HG02759 (cell line): ENCODE measurements around the gene TCHP.
"Not testable (repeated sequence)": the region's sequence is repeated elsewhere in the genome, so short reads cannot be mapped to it uniquely, and the experiment has no call there.

ENCODE experiments used
- ATAC-seq: cut with Tn5 transposase; IDR thresholded peaks from one replicate; pipeline ENCODE4 v1.9.1; 2021; ENCODE audit warnings: mild to moderate bottlenecking, moderate library complexity; ENCODE audit not compliant: unreplicated experiment

Gene TCHP

DNA sequence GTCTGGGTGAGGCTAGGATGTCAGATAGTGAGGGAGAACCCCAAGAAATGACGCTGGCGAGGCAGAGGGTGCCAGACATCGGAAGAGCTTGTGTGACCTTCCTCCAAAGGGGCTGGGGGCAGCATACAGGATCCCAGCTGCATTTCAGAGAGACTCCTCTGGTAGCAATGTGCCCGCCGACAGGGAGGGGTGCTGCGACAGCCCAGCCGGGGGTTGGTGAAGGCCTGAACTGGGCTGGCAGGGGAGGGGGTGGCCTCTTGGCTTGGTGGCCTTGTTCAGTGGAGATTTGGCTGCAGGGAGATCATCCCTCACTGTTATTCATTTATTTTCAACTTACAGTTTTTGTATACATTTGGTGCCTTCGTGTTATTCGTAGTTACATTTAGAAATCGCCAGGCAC lies 5.2 kb downstream of the TCHP start:
- ATAC-seq, result no peak

- ATAC-seq, result no peak
Observed at GRCh38 chr12:109910254-109910968, 10.3 kb downstream of the TCHP start.

GRCh38 chr12:109910969-109911348 lies 10.9 kb downstream of the TCHP start:
- no peak for ATAC-seq

DNA sequence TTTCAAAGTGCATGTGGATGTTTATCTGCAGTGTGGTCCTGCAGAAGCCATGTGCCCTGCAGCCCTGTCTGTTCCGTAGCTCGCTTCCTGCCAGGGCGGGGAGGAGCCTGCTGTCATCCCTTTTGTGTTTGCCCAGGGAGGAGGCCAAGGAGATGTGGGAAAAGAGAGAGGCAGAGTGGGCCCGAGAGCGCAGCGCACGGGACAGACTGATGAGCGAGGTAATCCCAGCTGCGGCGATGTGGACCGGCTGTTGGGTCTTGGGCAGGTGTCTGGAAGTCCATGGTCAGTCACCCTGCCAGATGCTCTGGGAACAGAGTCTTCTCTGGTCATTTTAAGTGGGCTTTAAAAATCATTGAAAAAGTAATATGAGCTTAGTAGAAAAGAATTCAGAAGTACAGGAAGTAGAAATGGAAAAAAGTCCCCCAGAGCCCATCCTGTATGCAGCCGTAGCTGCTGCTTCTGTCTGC lies 12.8 kb downstream of the TCHP start:
- ATAC-seq, result no peak

DNA sequence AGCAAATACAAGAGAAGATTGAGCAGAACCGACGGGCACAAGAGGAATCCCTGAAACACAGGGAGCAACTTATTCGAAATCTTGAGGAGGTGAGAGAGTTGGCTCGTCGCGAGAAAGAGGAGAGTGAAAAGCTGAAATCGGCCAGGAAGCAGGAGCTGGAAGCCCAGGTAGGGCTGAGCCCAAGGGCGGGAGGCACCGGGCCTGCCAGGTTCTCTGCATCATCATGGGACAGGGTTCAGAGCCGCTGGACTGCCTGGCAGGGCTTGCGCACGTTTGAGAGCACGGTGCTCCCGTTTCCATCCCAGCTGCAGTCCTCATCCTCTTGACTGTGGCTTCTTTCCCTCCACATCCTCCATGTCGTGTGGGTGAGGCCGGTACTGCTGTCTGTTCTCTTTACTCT lies 14.4 kb downstream of the TCHP start:
- no peak for ATAC-seq

DNA sequence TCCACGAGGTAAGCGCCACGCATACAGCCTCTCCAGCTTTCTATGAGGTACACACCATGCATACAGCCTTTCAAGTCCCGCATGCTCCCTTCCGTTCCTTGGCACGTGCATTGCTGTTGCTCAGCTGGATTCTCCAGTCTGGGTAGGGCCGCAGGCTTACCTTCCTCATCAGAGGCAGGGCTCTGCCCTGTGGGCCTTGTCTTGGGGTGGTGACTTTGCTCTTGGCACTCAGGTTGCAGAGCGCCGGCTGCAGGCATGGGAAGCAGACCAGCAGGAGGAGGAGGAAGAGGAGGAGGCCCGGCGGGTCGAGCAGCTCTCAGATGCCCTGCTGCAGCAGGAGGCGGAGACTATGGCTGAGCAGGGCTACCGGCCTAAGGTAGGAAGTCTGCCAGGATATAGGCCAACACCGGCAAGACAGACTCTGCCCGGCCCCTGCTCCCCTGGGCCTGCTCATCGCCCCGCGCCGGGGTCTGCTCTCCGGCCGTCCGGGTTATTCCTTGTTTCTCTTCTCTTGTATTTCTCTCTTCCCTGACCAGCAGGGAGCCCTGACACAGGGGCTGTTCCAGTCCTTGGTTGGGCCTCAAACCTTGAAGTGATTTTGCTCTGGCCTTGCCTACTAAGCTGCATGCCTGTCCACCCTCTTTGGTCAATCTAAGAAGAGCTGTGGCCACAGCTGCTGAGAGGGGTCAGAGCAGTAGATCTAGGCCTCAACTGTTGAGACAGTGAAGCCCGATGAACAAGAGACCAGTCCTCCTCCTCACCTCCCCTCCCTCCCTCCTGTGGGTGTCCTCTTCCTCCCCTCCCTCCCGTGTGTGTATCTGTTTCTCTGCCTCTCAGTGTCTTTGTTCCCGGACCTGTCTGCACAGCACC lies 15.3 kb downstream of the TCHP start:
- ATAC-seq, result no peak

DNA sequence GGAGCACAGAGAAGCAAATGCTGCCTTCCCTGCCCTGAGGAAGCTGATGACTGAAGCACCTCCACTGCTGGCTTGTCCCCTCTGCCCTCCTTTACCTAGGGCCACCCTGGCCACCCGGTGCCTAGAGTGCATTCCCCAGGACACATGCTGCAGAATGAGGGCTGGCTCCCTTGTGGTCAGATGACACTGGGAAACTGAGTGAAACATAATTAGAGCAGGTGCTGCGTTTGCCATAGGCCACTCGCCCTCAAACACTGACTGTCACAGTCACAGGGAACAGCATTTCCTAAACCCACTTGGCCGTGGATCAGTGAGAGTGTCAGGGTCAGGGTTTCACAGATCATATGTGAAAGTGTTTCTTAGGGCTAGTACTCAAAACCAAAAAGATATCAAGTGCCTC lies 16.0 kb downstream of the TCHP start:
- ATAC-seq, result no peak

DNA sequence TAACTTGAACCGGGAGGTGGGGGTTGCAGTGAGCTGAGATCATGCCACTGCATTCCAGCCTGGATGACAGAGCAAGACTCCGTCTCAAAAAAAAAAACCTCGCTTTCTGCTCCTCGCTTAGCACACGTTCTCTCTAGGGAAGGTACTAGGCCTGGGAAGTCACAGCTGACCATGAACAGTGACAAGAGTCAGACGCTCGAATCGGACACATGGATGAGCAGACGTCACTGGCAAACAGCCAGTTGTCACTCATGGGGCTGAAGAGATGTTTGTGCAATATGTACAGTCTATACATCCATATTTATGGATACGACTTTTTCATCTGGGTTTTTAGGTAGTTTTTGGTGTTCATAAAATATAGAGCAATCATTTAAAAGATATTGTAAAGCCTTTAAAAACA lies 19.4 kb downstream of the TCHP start:
- ATAC-seq, result no peak

DNA sequence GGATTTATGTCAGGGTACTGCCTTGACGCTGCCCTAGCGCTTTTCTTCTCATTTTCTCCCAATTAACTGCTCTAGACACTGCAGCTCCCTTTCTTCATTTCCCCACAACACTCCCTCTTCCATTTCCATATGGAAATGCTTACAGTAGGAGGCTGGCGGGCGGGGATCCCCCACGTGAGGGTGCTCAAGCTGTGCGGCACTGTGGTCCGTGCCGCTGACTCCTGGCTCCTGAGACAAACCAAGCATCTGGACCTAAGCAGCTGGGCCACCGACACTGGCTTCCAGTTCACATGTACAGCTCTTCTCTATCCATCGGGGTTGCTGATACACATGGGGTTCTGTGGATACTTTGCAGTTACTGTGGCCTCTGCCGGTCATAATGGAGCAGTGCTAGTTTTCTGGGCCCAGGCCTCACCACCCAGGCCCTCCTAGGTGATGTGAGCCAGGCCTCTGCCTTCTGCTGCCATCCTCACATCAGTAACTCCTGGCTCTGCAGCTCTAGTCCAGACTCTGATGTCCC lies 20.2 kb downstream of the TCHP start:
- ATAC-seq, result no peak

GRCh38 chr12:109921982-109922381 lies 21.9 kb downstream of the TCHP start:
- ATAC-seq, result no peak

GRCh38 chr12:109923038-109923437 lies 23.0 kb downstream of the TCHP start:
- ATAC-seq, result no peak

- ATAC-seq, result no peak
Observed at GRCh38 chr12:109923481-109924245, 23.6 kb downstream of the TCHP start.

DNA sequence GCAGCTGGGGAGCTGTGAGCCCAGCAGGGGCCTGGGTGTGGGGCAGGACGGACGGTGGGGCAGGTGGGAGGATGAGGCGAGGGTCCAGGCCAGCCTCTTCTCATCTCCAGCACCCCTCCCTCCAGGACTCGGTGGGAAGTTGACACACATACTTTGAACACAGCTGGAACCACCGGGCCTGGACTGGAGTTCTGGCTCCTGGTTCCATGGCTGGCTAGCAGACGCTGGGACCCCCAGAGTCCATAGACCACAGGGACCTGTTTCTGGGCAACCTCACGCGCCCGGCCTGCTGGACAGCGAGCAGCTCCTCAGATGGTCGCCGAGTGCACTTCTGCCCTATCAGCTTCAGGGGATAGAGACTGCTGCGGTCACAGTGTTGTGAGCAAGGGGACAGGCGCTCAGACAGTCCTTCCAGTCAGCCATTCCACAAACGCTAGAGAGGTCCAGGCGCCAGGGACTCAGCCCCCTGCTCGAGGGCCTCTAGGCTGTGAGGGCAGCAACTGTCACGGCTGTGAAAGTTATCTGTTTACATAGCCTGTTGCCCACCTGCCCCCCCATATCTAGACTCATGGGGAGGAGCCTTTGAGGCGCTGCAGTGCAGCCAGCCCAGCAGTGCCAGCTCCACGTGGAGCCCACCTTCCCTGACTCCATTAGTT lies 25.2 kb downstream of the TCHP start:
- no peak for ATAC-seq

- ATAC-seq, result no peak
Observed at GRCh38 chr12:109926016-109926415, 25.9 kb downstream of the TCHP start.

GRCh38 chr12:109926488-109927210 lies 26.6 kb downstream of the TCHP start:
- no peak for ATAC-seq

DNA sequence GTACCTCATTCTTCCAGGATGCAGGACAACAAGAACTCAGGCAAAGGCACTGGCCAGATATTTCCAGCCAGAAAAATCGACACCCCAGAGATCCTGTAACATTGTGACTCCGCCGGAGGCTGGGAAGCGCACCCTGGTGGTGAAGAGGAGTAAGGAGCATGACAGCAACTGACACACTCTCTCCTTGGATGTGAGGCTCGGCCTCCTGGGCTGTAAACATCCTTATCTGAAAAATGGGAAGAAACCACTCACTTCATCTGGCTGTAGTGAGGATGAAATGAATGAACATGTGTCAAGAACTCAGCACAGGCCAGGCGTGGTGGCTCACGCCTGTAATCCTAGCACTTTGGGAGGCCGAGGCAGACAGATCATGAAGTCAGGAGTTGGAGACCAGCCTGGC lies 27.5 kb downstream of the TCHP start:
- no peak for ATAC-seq

GRCh38 chr12:109928058-109928656 lies 28.1 kb downstream of the TCHP start:
- ATAC-seq, result no peak

DNA sequence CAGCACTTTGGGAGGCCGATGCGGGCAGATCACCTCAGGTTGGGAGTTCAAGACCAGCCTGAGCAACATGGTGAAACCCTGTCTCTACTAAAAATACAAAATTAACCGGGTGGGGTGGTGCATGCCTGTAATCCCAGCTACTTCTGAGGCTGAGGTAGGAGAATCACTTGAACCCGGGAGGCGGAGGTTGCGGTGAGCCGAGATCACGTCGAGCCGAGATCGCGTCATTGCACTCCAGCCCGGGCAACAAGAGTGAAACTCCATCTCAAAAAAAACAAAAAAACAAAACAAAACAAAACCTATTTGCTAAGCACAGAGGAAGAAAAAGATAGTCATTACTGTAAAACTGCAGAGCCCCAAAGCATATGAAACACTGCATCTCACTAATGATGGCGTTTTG lies 29.3 kb downstream of the TCHP start:
- ATAC-seq, result not testable (repeated sequence)

GRCh38 chr12:109930028-109930800 lies 30.1 kb downstream of the TCHP start:
- no peak for ATAC-seq
